K562 (cell line): ENCODE data around the gene VPS4B. TPM values are rescaled to one million over a fixed set of nuclear protein-coding genes. Genes with fewer than 3 reads are reported as not detected.
A peak's percentile ranks its signal among the peaks of the same experiment; 100 is the strongest.

Source experiments
- BCOR ChIP-seq: fragments of 450-650 bp; IDR thresholded peaks from 2 replicates; pipeline ENCODE4 v1.6.1; 2016
- CCAR2 ChIP-seq: fragments of 200-400 bp; formaldehyde crosslinking; IDR thresholded peaks from 2 replicates; pipeline ENCODE4 v1.6.1; 2017; ENCODE audit warnings: mild to moderate bottlenecking, low read depth, low read length
- CEBPB ChIP-seq: fragments of 450-650 bp; IDR thresholded peaks from 2 replicates; pipeline ENCODE4 v1.6.1; 2016; ENCODE audit warnings: missing genetic modification characterization, missing compliant biosample characterization
- NEUROD1 ChIP-seq: fragments of 150-350 bp; IDR thresholded peaks from 2 replicates; pipeline ENCODE4 v1.6.1; 2014; ENCODE audit warnings: borderline replicate concordance, low read length, low read depth; ENCODE audit not compliant: partially characterized antibody
- NR3C1 ChIP-seq: sonication (generic); formaldehyde crosslinking; IDR thresholded peaks from 2 replicates; pipeline ENCODE4 v1.8.1; 2022; ENCODE audit warnings: missing genetic modification reagents
- SLC30A9 ChIP-seq: fragments of 250-450 bp; sonication (Bioruptor Pico); IDR thresholded peaks from 2 replicates; pipeline ENCODE4 v1.8.0; 2022; ENCODE audit warnings: mild to moderate bottlenecking, moderate library complexity
- STAT5B ChIP-seq: fragments of 250-450 bp; sonication (Bioruptor Pico); IDR thresholded peaks from 2 replicates; pipeline ENCODE4 v1.8.0; 2021; ENCODE audit warnings: mild to moderate bottlenecking, inconsistent platforms
- TAF9B ChIP-seq: fragments of 450-650 bp; IDR thresholded peaks from 2 replicates; pipeline ENCODE4 v1.6.1; 2018; ENCODE audit warnings: mild to moderate bottlenecking; ENCODE audit not compliant: partially characterized antibody
- TRIM28 ChIP-seq: fragments of 450-650 bp; IDR thresholded peaks from 2 replicates; pipeline ENCODE4 v1.6.1; 2017
- YY1 ChIP-seq, 3 experiments: IDR thresholded peaks; 2 replicates each; pipeline ENCODE4 v1.6.1; 2011; ENCODE audit warnings: low read length in 2 of 3, mild to moderate bottlenecking in 2 of 3, moderate library complexity in 2 of 3, borderline replicate concordance in 1 of 3, control low read depth in 1 of 3, low read depth in 1 of 3; ENCODE audit not compliant: insufficient read depth in 3 of 3, insufficient replicate concordance in 2 of 3, control insufficient read depth in 1 of 3, insufficient read length in 1 of 3; ENCODE audit errors: extremely low read depth in 1 of 3
- ZNF143 ChIP-seq: sonication (generic); formaldehyde crosslinking; IDR thresholded peaks from 2 replicates; pipeline ENCODE4 v1.9.0; 2022; ENCODE audit warnings: mild to moderate bottlenecking, missing genetic modification reagents
- ZNF282 ChIP-seq: sonication (generic); formaldehyde crosslinking; IDR thresholded peaks from 2 replicates; pipeline ENCODE4 v1.8.1; 2023; ENCODE audit warnings: missing genetic modification reagents
- ZNF668 ChIP-seq: fragments of 250-450 bp; sonication (Bioruptor Pico); IDR thresholded peaks from 2 replicates; pipeline ENCODE4 v1.8.0; 2022; ENCODE audit warnings: mild to moderate bottlenecking, inconsistent platforms
- polyA plus RNA-seq, 8 experiments: library from polyadenylated mRNA; depleted of rRNA in 4 of 8; stranded (reverse) in 5 of 8; unstranded in 3 of 8; fragments of >200 nt; fragmentation: Nextera tagmentation in 2 of 8; fragmentation: Illumina TruSeq in 1 of 8; extraction: Ambion mirVana in 2 of 8; extraction: Trizol in 1 of 8; gene quantifications; 2 replicates each; pipeline versions ENCODE4 v1.2.1 to v1.2.3, GENCODE V29; 2011 to 2014; ENCODE audit warnings: inconsistent platforms in 1 of 8, missing spikeins in 1 of 8
- total RNA-seq, 7 experiments: library from RNA; depleted of rRNA in 6 of 7; stranded (reverse); fragments of >200 nt in 6 of 7; fragmentation: Illumina TruSeq in 2 of 7; extraction: Trizol in 2 of 7; gene quantifications; 2 replicates each; pipeline versions ENCODE4 v1.2.1 to v1.2.3, GENCODE V29; 2011 to 2021; ENCODE audit warnings: low replicate concordance in 1 of 7
- TF ChIP-seq, protein P1 (sequence below): fragments of 450-650 bp; IDR thresholded peaks from 2 replicates; pipeline ENCODE4 v1.6.1; 2018; ENCODE audit not compliant: partially characterized antibody
- TF ChIP-seq, protein P2 (sequence below): sonication (generic); formaldehyde crosslinking; IDR thresholded peaks from 2 replicates; pipeline ENCODE4 v1.9.0; 2022; ENCODE audit warnings: mild to moderate bottlenecking, missing genetic modification reagents
- TF ChIP-seq, protein P3 (sequence below): sonication (generic); formaldehyde crosslinking; IDR thresholded peaks from 2 replicates; pipeline ENCODE4 v1.8.0; 2022; ENCODE audit warnings: mild to moderate bottlenecking, low read depth, missing genetic modification reagents
- TF ChIP-seq, protein P4 (sequence below): sonication (generic); formaldehyde crosslinking; IDR thresholded peaks from 2 replicates; pipeline ENCODE4 v1.8.0; 2022; ENCODE audit warnings: mild to moderate bottlenecking, missing genetic modification reagents
- TF ChIP-seq, protein P5 (sequence below): fragments of 150-350 bp; IDR thresholded peaks from 2 replicates; pipeline ENCODE4 v1.6.1; 2014; ENCODE audit warnings: low read depth, mild to moderate bottlenecking, low read length, borderline replicate concordance

The VPS4B gene
- total and polyA plus RNA-seq, 9 of the 15 experiments (the other 6 are each of a cell fraction or from before 2014, with no cell fraction given), result 7.3 to 16.4 (median 10.4) TPM

DNA sequence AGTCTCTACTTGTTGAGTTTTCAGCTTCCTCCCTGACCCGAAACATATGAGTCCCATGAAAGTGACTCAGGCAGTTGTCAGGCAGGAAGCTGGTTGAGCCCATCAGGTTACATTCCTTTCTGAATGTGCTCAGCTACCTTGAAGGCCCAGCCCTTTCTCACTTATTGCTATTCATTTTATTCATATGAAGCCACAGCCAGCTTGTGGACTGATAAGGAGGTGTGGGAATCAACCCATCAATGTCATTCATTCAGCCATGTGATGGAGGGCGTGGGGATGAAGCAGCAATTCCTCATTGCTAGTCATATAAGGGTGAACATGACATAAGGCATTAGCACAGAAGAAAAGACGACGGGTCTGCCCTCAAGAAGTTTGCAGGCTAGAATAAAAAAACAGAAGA is 5.3 kb upstream of the VPS4B start (continued):
- TF ChIP-seq, protein P1, sequence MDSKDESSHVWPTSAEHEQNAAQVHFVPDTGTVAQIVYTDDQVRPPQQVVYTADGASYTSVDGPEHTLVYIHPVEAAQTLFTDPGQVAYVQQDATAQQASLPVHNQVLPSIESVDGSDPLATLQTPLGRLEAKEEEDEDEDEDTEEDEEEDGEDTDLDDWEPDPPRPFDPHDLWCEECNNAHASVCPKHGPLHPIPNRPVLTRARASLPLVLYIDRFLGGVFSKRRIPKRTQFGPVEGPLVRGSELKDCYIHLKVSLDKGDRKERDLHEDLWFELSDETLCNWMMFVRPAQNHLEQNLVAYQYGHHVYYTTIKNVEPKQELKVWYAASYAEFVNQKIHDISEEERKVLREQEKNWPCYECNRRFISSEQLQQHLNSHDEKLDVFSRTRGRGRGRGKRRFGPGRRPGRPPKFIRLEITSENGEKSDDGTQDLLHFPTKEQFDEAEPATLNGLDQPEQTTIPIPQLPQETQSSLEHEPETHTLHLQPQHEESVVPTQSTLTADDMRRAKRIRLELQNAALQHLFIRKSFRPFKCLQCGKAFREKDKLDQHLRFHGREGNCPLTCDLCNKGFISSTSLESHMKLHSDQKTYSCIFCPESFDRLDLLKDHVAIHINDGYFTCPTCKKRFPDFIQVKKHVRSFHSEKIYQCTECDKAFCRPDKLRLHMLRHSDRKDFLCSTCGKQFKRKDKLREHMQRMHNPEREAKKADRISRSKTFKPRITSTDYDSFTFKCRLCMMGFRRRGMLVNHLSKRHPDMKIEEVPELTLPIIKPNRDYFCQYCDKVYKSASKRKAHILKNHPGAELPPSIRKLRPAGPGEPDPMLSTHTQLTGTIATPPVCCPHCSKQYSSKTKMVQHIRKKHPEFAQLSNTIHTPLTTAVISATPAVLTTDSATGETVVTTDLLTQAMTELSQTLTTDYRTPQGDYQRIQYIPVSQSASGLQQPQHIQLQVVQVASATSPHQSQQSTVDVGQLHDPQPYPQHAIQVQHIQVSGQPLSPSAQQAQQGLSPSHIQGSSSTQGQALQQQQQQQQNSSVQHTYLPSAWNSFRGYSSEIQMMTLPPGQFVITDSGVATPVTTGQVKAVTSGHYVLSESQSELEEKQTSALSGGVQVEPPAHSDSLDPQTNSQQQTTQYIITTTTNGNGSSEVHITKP, result no peak
- TF ChIP-seq, protein P2, sequence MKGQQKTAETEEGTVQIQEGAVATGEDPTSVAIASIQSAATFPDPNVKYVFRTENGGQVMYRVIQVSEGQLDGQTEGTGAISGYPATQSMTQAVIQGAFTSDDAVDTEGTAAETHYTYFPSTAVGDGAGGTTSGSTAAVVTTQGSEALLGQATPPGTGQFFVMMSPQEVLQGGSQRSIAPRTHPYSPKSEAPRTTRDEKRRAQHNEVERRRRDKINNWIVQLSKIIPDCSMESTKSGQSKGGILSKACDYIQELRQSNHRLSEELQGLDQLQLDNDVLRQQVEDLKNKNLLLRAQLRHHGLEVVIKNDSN (CRISPR knock-in tag), result peak; percentile 20; the same call in 1 of the 2 replicates
- TF ChIP-seq, protein P3, sequence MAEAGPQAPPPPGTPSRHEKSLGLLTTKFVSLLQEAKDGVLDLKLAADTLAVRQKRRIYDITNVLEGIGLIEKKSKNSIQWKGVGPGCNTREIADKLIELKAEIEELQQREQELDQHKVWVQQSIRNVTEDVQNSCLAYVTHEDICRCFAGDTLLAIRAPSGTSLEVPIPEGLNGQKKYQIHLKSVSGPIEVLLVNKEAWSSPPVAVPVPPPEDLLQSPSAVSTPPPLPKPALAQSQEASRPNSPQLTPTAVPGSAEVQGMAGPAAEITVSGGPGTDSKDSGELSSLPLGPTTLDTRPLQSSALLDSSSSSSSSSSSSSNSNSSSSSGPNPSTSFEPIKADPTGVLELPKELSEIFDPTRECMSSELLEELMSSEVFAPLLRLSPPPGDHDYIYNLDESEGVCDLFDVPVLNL (CRISPR knock-in tag), result no peak
- TF ChIP-seq NEUROD1 (no peak), TRIM28 (no peak), YY1 (IDR thresholded peaks at IDR 0.05; ENCODE audit: borderline replicate concordance in 1 of 3, control insufficient read depth in 1 of 3, extremely low read depth in 1 of 3, insufficient read depth in 3 of 3, insufficient read length in 1 of 3, insufficient replicate concordance in 2 of 3, low read depth in 1 of 3, low read length in 2 of 3) (no peak), SLC30A9 (CRISPR knock-in tag) (no peak), CEBPB (tag) (no peak), STAT5B (CRISPR knock-in tag) (no peak), ZNF143 (CRISPR knock-in tag) (no peak), BCOR (no peak), ZNF668 (no peak), ZNF282 (CRISPR knock-in tag) (no peak), CCAR2 (no peak), NR3C1 (no peak), TAF9B (no peak)
- TF ChIP-seq, protein P4, sequence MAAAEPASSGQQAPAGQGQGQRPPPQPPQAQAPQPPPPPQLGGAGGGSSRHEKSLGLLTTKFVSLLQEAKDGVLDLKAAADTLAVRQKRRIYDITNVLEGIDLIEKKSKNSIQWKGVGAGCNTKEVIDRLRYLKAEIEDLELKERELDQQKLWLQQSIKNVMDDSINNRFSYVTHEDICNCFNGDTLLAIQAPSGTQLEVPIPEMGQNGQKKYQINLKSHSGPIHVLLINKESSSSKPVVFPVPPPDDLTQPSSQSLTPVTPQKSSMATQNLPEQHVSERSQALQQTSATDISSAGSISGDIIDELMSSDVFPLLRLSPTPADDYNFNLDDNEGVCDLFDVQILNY (CRISPR knock-in tag), result no peak
- TF ChIP-seq, protein P5, sequence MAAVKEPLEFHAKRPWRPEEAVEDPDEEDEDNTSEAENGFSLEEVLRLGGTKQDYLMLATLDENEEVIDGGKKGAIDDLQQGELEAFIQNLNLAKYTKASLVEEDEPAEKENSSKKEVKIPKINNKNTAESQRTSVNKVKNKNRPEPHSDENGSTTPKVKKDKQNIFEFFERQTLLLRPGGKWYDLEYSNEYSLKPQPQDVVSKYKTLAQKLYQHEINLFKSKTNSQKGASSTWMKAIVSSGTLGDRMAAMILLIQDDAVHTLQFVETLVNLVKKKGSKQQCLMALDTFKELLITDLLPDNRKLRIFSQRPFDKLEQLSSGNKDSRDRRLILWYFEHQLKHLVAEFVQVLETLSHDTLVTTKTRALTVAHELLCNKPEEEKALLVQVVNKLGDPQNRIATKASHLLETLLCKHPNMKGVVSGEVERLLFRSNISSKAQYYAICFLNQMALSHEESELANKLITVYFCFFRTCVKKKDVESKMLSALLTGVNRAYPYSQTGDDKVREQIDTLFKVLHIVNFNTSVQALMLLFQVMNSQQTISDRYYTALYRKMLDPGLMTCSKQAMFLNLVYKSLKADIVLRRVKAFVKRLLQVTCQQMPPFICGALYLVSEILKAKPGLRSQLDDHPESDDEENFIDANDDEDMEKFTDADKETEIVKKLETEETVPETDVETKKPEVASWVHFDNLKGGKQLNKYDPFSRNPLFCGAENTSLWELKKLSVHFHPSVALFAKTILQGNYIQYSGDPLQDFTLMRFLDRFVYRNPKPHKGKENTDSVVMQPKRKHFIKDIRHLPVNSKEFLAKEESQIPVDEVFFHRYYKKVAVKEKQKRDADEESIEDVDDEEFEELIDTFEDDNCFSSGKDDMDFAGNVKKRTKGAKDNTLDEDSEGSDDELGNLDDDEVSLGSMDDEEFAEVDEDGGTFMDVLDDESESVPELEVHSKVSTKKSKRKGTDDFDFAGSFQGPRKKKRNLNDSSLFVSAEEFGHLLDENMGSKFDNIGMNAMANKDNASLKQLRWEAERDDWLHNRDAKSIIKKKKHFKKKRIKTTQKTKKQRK, result no peak
